Left lung (tissue), 10 donors: ENCODE measurements around the gene SMCO2. TPM values are rescaled to one million over a fixed set of nuclear protein-coding genes. Genes with fewer than 3 reads are reported as not detected.
A peak's percentile ranks its signal among the peaks of the same experiment; 100 is the strongest.

Experiments used
- ATAC-seq: fragments of 200-7000 bp; cut with Tn5 transposase; one replicate; pipeline ENCODE4 v1.9.1; 2020; ENCODE audit warnings: moderate library complexity
- DNase-seq, 4 donors: peaks; one replicate each; pipeline ENCODE4 v3.0.0-alpha.2; 2013 to 2020
- H3K27ac ChIP-seq, 2 donors: fragments of 200-600 bp; sonication (generic) in 1 of 2; one replicate each; pipeline versions ENCODE4 v1.5.0 to v1.8.0; 2020 to 2021
- H3K27me3 ChIP-seq, 2 donors: fragments of 200-600 bp; sonication (generic) in 1 of 2; one replicate each; pipeline versions ENCODE4 v1.5.0 to v1.8.0; 2020 to 2021
- H3K36me3 ChIP-seq, 2 donors: fragments of 200-600 bp; sonication (generic) in 1 of 2; one replicate each; pipeline versions ENCODE4 v1.5.0 to v1.8.0; 2020 to 2021
- H3K4me1 ChIP-seq, 2 donors: fragments of 200-600 bp; one replicate each; pipeline ENCODE4 v1.8.0; 2021
- H3K4me3 ChIP-seq, 2 donors: fragments of 200-600 bp; sonication (generic) in 1 of 2; one replicate each; pipeline versions ENCODE4 v1.5.0 to v1.8.0; 2020 to 2021; ENCODE audit warnings: mild to moderate bottlenecking in 1 of 2
- H3K9me3 ChIP-seq, 2 donors: fragments of 200-600 bp; sonication (generic) in 1 of 2; one replicate each; pipeline versions ENCODE4 v1.5.0 to v1.8.0; 2020 to 2021
- intact Hi-C, 2 donors: fragments of 100-400 bp; cut with DNase I; formaldehyde crosslinking; loops; one replicate each; pipeline versions ENCODE4 v1.11.2 to v1.14.2; 2022
- polyA plus RNA-seq, 6 donors: library from polyadenylated mRNA; unstranded; fragments of 120-200 nt; gene quantifications; one replicate each; pipeline ENCODE4 v1.2.1, GENCODE V29; 2013; ENCODE audit not compliant: insufficient read length in 6 of 6
- total RNA-seq, 2 donors: library from RNA; stranded (reverse); fragmentation: NEBNext Ultra II Directional; extraction: Animal tissue kit (Norgen Biotek cat#: 25700); gene quantifications; one replicate each; pipeline ENCODE4 v1.2.1, GENCODE V29; 2021
- TF ChIP-seq, protein P1 (sequence below), 2 donors: fragments of 200-600 bp; sonication (generic) in 1 of 2; IDR thresholded peaks; one replicate each; pipeline versions ENCODE4 v1.5.0 to v1.8.0; 2021; ENCODE audit warnings: antibody characterized with exemption in 2 of 2
- donor health status: DM: no; HTN: yes; CAD: no.
- donor health status: DM: no; HTN: no; CAD: no.

SMCO2 gene
- total and polyA plus RNA-seq, 8 donors, result 0.17 to 0.60 (median 0.27) TPM; not detected in 2

DNA sequence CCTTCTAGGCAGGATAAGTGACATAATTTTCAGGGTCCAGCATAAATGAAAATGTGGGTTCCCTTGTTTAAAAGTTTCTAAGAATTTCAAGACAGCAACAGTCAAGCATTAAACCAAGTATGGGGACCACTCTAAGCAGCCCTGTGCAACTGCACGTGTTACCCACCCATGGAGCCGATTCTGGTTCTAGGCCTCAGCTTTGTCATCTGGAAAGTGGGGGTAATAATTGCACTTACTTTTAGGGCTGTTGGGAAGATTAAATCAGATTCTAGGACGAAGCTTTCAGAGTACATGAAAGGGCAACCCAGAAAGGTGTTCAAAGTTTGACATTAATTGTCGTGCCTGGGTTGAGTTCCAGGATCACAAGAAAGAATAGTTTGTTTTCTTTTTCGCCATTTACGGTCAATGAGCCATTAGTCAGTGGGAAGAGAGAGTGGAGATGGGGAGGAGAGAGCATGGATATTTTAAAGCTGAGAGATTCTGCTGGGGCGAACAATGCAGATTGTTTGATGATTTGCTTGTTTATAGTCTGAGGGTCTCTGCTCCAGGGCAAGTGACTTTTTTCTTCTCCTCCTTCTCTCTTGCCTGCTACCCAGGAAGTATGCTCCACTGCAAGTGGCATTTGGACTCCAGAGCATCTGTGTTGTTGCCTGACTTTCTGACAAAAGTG, 66.8 kb downstream of the SMCO2 start:
- Histone ChIP-seq H3K27me3 (no peaks in the 10 kb centered on the region), H3K4me1 (no peaks in the 10 kb centered on the region), H3K4me3 (no peak overlapping the region), H3K36me3 (no peaks in the 10 kb centered on the region), H3K27ac (no peak overlapping the region), H3K9me3 (no peaks in the 10 kb centered on the region)
- TF ChIP-seq, protein P1, sequence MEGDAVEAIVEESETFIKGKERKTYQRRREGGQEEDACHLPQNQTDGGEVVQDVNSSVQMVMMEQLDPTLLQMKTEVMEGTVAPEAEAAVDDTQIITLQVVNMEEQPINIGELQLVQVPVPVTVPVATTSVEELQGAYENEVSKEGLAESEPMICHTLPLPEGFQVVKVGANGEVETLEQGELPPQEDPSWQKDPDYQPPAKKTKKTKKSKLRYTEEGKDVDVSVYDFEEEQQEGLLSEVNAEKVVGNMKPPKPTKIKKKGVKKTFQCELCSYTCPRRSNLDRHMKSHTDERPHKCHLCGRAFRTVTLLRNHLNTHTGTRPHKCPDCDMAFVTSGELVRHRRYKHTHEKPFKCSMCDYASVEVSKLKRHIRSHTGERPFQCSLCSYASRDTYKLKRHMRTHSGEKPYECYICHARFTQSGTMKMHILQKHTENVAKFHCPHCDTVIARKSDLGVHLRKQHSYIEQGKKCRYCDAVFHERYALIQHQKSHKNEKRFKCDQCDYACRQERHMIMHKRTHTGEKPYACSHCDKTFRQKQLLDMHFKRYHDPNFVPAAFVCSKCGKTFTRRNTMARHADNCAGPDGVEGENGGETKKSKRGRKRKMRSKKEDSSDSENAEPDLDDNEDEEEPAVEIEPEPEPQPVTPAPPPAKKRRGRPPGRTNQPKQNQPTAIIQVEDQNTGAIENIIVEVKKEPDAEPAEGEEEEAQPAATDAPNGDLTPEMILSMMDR (IDR thresholded peaks at IDR 0.05), result no peak
- intact Hi-C loops, result no loop called here
- DNase-seq, result no peak
- no peak for ATAC-seq

DNA sequence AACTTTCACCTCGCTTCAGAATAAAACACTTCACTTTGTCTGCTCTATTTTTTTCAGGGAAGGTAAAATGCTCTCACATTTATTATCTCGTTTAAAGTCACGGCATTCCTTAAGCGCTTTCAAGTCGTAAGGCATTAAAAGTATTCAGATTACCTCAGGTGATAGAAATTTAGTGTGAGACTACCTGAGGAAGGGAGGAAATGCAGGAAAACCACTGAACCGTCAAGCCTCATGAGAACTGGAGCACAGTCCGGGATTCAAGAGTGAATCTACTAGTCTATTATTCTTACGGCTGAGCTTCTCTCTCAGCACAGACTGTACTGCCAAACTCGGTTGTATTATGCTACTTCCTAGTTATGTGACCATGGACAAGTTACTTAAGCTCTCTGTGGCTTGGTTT, 69.1 kb downstream of the SMCO2 start:
- no peak for DNase-seq
- intact Hi-C loops, result no loop called here
- TF ChIP-seq, protein P1 (IDR thresholded peaks at IDR 0.05), result no peak
- peak; percentile 81 for ATAC-seq
- Histone ChIP-seq H3K36me3 (no peaks in the 10 kb centered on the region), H3K27me3 (no peaks in the 10 kb centered on the region), H3K4me1 (peaks cover 2 to 3% of the 10 kb centered on the region in 2 donors), H3K4me3 (no peak overlapping the region), H3K9me3 (no peaks in the 10 kb centered on the region), H3K27ac (no peak overlapping the region)

DNA sequence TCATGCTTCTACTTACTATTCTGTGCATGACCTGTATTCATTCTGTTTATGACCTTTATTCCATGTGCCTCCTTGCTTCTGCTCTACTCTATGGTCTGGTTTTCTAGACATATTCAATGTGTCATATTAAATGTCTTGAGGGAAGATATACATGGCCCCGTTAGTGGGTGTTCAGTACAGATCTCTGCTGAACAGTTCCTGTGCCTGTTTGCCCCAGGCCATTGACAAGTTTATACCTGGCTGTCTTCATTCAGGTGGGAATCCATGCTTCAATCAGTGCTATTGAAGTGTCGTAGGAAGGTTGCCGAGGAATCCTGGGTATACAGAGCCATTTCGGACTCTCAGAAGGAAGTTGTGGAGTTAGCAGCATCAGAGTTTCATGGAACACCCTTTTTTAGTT, 70.1 kb downstream of the SMCO2 start:
- TF ChIP-seq, protein P1 (IDR thresholded peaks at IDR 0.05), result no peak
- no peak for DNase-seq
- no peak for ATAC-seq
- Histone ChIP-seq H3K9me3 (no peaks in the 10 kb centered on the region), H3K27ac (no peak overlapping the region), H3K4me3 (no peak overlapping the region), H3K27me3 (no peaks in the 10 kb centered on the region), H3K4me1 (peaks cover 4 to 8% of the 10 kb centered on the region in 2 donors), H3K36me3 (no peaks in the 10 kb centered on the region)
- intact Hi-C loops, result no loop called here

DNA sequence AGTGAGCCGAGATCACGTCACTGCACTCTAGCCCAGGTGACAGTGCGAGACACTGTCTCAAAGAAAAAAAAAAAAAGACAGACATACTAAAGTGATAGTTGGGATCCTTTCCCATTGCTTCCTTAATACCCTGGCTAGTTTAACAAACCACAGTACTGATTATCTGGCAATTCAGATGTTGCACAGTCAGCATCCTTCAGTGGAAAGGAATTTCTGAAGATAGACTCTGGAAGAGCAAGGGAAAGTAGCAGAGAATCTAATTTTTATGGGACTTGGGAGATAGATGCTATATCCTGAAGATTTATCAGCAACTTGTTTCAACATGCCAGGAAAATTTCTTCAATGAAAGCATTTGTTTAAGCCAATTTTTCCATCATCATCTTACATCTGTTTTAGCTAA, 71.0 kb downstream of the SMCO2 start:
- Histone ChIP-seq H3K9me3 (no peaks in the 10 kb centered on the region), H3K4me1 (peaks cover 4 to 8% of the 10 kb centered on the region in 2 donors), H3K36me3 (no peaks in the 10 kb centered on the region), H3K4me3 (no peak overlapping the region), H3K27ac (no peak overlapping the region), H3K27me3 (no peaks in the 10 kb centered on the region)
- intact Hi-C loops, result no loop called here
- ATAC-seq (no peak), DNase-seq (no peak)
- TF ChIP-seq, protein P1 (IDR thresholded peaks at IDR 0.05), result no peak

DNA sequence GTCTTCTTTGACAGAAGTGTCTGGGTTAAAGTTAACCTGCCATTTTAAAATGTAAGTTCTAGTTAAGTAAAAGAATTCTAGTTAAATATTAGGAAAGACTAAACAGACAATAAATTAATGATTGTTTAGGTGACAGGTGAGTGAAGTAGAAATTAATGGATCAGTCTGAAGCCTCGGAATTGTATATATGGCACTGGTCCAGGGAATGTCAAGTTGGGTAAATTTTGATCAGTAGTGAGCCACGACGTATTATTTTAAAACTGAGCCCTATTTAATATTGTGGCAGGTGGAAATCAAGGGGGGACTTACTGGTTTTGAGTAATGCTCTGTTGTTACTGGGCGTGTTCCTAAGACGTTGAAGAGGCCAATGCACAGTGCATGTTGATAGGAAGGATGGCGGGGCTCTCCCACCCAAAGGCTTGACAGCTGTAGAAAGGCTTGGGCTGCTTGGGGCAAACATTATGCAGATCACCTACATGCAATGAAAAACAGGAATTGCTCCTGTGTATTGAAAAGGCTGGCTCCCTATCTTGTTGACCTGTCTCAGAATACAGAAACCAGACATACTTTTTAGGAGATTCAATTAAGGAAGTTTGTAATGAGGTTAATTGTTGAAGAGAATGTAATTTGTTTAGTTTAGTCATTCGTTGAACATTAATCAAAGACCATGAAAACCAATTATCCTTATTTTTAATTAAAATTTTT, 71.6 kb downstream of the SMCO2 start:
- DNase-seq (no peak), ATAC-seq (no peak)
- Histone ChIP-seq H3K4me3 (no peak overlapping the region), H3K9me3 (no peaks in the 10 kb centered on the region), H3K36me3 (no peaks in the 10 kb centered on the region), H3K27ac (no peak overlapping the region), H3K4me1 (peaks cover 7 to 10% of the 10 kb centered on the region in 2 donors), H3K27me3 (no peaks in the 10 kb centered on the region)
- intact Hi-C loops, result no loop called here
- TF ChIP-seq, protein P1 (IDR thresholded peaks at IDR 0.05), result no peak
